HCT116 (cell line): ENCODE results near the gene C1orf159. TPM values are rescaled to one million over a fixed set of nuclear protein-coding genes. Genes with fewer than 3 reads are reported as not detected.

Experiments
- total RNA-seq: library from RNA; stranded (reverse); gene quantifications from one replicate; pipeline ENCODE4 v1.2.1, GENCODE V29; 2021; ENCODE audit not compliant: unreplicated experiment

C1orf159 gene
- total RNA-seq, 1 experiment from 2014 or later, result 22.7 TPM

Other genes with a start within 250 kb of the C1orf159 start
- gene SAMD11, start 192.2 kb downstream of the C1orf159 start, total RNA-seq, result 11.5 TPM
- gene NOC2L, start 156.8 kb downstream of the C1orf159 start, total RNA-seq, result 260 TPM
- 100.0 TPM for gene KLHL17, start 155.5 kb downstream of the C1orf159 start, total RNA-seq
- gene PLEKHN1, start 149.6 kb downstream of the C1orf159 start, total RNA-seq, result 11.6 TPM
- gene PERM1, start 134.0 kb downstream of the C1orf159 start, total RNA-seq, result 0.39 TPM
- gene HES4, start 116.0 kb downstream of the C1orf159 start, total RNA-seq, result 145 TPM
- 140 TPM for gene ISG15, start 102.6 kb downstream of the C1orf159 start, total RNA-seq
- gene AGRN, start 96.0 kb downstream of the C1orf159 start, total RNA-seq, result 134 TPM
- 6.3 TPM for gene RNF223, start 41.8 kb downstream of the C1orf159 start, total RNA-seq
- gene TTLL10, start 57.8 kb upstream of the C1orf159 start, total RNA-seq, result 0.10 TPM
- gene TNFRSF18, start 90.5 kb upstream of the C1orf159 start, total RNA-seq, result 56.2 TPM
- 0.37 TPM for gene TNFRSF4, start 98.1 kb upstream of the C1orf159 start, total RNA-seq
- 133 TPM for gene SDF4, start 115.9 kb upstream of the C1orf159 start, total RNA-seq
- gene B3GALT6, start 116.1 kb upstream of the C1orf159 start, total RNA-seq, result 16.3 TPM
- 6.9 TPM for gene C1QTNF12, start 130.6 kb upstream of the C1orf159 start, total RNA-seq
- gene UBE2J2, start 157.8 kb upstream of the C1orf159 start, total RNA-seq, result 67.7 TPM
- gene SCNN1D, start 164.3 kb upstream of the C1orf159 start, total RNA-seq, result 3.7 TPM
- gene ACAP3, start 191.8 kb upstream of the C1orf159 start, total RNA-seq, result 38.8 TPM
- gene PUSL1, start 192.5 kb upstream of the C1orf159 start, total RNA-seq, result 47.2 TPM
- 161 TPM for gene INTS11, start 208.6 kb upstream of the C1orf159 start, total RNA-seq
- 16.3 TPM for gene CPTP, start 208.7 kb upstream of the C1orf159 start, total RNA-seq
- 0.07 TPM for gene TAS1R3, start 215.2 kb upstream of the C1orf159 start, total RNA-seq
- 160 TPM for gene DVL1, start 233.3 kb upstream of the C1orf159 start, total RNA-seq
- gene MXRA8, start 242.5 kb upstream of the C1orf159 start, total RNA-seq, result 0.74 TPM